H1 (cell line): Measurements from ENCODE around the gene ZNF691. TPM values are rescaled to one million over a fixed set of nuclear protein-coding genes. Genes with fewer than 3 reads are reported as not detected.

Experiments used
- EP300 ChIP-seq, 2 experiments: IDR thresholded peaks; 1 replicate in 1 of 2; 2 replicates in 1 of 2; pipeline ENCODE4 v1.6.1; 2011 to 2012; ENCODE audit warnings: low read depth in 2 of 2, low read length in 2 of 2, mild to moderate bottlenecking in 2 of 2, borderline replicate concordance in 1 of 2, inconsistent platforms in 1 of 2, moderate library complexity in 1 of 2
- SIRT6 ChIP-seq: IDR thresholded peaks from one replicate; pipeline ENCODE4 v1.7.1; 2012; ENCODE audit warnings: low read length, inconsistent platforms
- ZNF274 ChIP-seq: IDR thresholded peaks from 2 replicates; pipeline ENCODE4 v1.7.0; 2012; ENCODE audit warnings: low read length, borderline replicate concordance; ENCODE audit errors: extremely low read depth
- polyA plus RNA-seq, 7 experiments: library from polyadenylated mRNA; depleted of rRNA in 3 of 7; stranded (reverse) in 5 of 7; unstranded in 2 of 7; fragments of >200 nt in 5 of 7; fragments of 200-250 nt in 2 of 7; gene quantifications; 1 replicate in 5 of 7; 2 replicates in 1 of 7; 4 replicates in 1 of 7; pipeline versions ENCODE4 v1.2.1 to v1.2.3, GENCODE V29; 2011 to 2013; ENCODE audit warnings: missing spikeins in 2 of 7, mixed read lengths in 2 of 7
- total RNA-seq: library from RNA; stranded (reverse); fragmentation: NEBNext Ultra II Directional; extraction: Animal tissue kit (Norgen Biotek cat#: 25700); gene quantifications from 2 replicates; pipeline ENCODE4 v1.2.1, GENCODE V29; 2021

The ZNF691 gene
- total and polyA plus RNA-seq, 2 of the 8 experiments (the other 6 are each of a cell fraction or from before 2014, with no cell fraction given), result 19.5 TPM

DNA sequence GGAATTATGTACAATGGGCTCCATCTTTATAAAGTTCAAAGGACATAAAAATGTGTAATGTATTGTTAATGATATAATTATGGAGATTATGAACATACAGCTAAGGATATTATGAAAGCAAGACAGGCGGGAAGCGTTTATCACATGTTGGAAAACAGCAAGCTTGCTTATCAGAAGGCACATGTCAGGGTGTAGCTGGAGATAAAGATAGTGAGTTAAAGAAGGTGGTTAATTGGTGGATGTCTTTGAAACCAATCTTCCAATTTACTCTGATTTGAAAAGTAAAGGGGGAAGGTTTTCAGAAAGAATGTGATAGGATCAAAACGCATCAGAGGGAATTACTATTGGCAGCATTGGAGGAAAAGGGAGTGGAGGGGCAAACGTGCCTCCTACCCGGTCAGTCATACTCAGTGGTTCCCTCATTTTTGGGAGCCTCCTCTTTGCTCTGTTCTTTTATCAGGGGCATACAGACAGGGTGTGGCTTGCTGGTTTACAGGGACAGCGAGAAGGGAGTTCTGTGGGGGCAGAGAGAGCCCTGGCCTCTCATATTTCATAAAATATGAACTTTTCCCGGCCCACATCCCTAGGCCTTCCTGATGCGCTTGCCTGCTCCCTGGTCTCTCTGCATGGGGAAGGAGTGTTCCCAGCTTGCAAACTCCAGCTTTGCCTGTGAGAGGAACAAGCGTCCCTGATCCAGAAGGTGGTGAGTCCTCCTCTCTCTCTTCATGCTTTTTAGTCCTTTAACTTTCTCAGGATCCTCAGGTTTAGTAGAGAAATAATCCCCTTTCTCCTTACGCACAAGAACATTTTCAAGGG lies 21.2 kb upstream of the ZNF691 start (continued):
- TF ChIP-seq EP300 (IDR thresholded peaks at IDR 0.05; ENCODE audit: borderline replicate concordance in 1 of 2, low read depth in 2 of 2, low read length in 2 of 2), result no peak
- no peak for TF ChIP-seq ZNF274
- TF ChIP-seq SIRT6, result no peak
